Islet precursor cell (in vitro differentiated cells): ENCODE measurements around the gene GMPS.
"Not testable (repeated sequence)": the region's sequence is repeated elsewhere in the genome, so short reads cannot be mapped to it uniquely, and the experiment has no call there.

Source experiments
- DNase-seq: peaks from one replicate; pipeline ENCODE4 v3.0.0-alpha.2; 2018

Gene GMPS

DNA sequence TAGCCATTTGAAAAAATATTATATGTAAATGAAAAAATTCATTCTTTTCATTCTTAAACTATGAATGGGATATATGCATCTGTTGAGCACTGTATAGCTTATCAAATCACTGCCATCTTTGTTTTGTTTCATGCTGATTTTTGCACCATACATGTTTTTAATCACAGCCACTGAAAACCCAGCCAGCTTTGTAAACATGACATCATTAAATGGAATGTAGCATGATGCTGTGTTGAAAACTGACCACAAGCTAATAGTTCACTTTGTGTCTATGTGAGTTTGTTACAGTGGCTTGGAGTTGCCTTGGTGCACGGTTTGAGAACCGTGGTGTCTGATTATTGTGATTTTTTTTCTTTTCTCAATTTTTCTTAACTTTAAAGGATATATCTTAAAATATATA lies 75.7 kb downstream of the GMPS start:
- DNase-seq, result no peak

GRCh38 chr3:155948476-155948875 lies 78.0 kb downstream of the GMPS start:
- no peak for DNase-seq

DNA sequence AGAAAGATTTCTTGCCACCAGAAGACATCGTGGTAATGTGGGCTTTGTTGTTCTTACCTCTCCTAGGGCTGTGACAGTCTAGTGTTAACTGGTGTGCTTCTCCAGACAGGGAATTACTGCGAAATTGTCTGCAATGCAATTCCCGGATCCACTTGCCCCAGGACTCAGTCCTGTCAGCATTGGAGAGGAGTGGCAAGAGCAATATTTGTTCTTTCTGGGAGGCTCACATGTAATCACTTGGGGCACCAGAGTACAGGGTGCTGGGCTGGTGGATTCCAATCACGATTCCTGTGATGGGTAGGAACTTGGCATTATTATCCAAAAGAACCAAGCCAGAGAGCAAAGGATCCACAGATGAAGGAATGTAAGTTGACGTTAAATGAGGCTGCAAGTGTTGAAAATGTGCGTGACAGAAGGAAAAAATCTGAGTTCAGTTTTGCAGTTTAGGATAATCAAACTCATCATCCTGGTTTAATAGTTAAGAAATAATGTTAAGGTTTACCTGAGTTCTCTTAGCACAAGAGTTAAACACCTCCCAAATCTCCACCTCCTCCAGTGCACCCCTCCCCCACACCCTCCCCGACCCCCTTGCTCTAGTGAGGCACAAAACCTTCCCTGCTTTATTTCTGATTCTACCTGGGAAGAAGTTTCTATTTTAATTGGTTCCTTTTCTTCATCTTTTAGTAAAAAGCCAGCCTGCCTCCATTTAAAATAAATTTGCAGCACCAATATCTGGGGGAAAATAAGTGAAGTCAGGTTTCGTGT lies 79.2 kb downstream of the GMPS start:
- DNase-seq, result no peak

DNA sequence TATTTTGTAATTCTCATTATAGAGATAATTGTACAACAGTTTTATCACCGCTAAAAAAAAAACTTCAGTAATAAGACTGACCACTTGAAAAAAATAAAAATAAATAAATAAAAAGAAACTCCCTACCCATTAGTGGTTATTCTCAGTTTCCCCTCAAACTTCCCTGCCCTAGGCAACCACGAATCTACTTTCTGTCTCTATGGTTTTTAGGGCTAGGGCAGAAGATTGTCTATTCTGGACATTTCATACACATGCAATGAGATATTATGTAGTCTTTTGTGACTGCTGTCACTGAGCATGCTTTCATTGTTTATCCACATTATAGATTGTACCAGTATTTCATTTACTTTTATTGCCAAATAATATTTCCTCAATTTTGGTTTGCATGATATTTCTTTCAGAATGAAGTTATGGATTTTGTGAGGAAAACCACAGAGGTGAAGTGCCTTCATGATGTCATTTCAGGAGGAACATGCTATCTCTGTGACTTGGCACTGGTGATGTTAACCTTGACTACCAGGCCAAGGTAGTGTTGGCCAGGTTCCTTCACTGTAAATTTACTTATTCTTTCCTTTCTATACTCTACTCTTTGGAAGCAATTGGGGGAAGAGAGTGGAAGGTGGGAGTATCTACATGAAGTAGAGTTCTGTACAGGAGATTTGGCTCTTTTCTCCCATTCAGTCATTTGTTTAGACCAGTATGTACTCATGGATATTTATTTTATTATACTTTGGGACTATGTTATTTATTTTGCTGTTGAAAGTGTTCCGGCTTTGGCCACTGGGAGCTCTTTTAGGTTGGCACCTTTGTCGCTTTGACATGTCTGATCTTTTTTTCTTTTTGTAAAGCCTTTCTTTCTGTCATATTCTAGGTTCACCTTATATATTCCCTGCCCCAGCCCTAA lies 86.3 kb downstream of the GMPS start:
- no peak for DNase-seq

- no peak for DNase-seq
These were observed 87.0 kb downstream of the GMPS start for GRCh38 chr3:155957412-155957880.

GRCh38 chr3:155958676-155959075 lies 88.2 kb downstream of the GMPS start:
- DNase-seq, result no peak

GRCh38 chr3:155960060-155960459 lies 89.6 kb downstream of the GMPS start:
- no peak for DNase-seq

DNA sequence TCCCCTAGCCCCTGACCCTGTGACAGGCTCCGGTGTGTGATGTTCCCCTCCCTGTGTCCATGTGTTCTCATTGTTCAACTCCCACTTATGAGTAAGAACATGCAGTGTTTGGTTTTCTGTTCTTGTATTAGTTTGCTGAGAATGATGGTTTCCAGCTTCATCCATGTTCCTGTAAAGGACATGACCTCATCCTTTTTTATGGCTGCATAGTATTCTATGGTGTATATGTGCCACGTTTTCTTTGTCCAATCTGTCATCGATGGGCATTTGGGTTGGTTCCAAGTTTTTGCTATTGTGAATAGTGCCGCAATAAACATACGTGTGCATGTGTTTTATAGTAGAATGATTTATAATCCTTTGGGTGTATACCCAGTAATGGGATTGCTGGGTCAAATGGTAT lies 90.6 kb downstream of the GMPS start:
- not testable (repeated sequence) for DNase-seq

DNA sequence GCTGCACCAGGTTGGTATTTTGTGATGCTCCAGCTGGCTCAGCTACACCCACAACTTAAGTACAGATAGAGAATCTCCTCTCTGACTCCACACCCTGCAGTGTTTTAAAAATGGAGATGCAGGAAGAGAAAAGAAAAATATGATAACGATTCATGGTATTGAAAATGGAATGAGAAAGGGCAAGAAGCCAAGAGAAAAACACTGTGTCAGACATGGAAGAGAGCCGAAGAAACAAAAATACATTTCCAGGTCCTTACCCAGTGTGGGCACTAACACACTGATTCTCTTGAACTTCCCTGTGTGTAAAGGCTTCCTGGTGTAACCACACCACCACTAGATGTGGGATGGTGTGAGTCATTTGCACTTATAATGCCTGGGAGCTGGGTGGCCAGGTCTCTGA lies 93.1 kb downstream of the GMPS start:
- no peak for DNase-seq

DNA sequence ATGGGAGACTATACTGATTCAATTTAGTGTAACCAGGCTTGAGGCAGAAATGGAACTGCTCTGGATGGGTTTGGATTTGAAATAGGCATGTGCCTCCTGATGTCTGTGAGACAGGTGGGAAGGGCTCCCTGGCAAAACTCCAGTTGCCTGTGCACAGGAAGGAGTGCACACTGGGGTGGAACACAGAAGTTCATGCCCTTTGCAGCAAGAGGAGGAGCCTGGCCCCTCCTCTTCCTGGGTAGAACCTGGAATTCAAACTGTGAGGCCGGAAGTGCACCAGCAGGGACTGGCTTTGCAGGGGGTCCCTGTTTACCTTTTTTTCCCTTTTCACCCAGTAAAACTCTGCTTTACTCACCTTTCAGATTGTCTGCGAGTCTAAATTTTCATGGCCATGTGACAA lies 99.9 kb downstream of the GMPS start:
- no peak for DNase-seq

- DNase-seq, result no peak
These were observed 102.6 kb downstream of the GMPS start for GRCh38 chr3:155972885-155973584.

GRCh38 chr3:155978324-155978723 lies 107.9 kb downstream of the GMPS start:
- no peak for DNase-seq

DNA sequence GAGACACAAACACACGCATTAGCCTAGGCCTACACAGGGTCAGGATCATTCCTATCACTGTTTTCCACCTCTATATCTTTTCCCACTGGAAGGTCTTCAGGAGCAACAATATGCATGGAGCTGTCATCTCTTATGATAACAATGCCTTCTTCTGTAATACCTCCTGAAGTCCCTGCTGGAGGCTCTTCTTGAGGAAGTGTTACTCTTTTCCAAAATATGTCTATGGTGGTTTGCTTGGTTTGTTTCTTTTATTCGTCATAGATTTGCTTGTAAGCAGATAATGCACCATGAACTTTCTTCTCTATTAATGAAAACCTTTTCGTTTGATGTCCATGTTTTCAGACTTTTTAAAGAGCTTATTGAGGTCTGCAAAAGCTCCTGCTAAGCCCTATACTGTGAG lies 109.3 kb downstream of the GMPS start:
- DNase-seq, result no peak

- DNase-seq, result no peak
These were observed 111.2 kb downstream of the GMPS start for GRCh38 chr3:155981669-155982068.

DNA sequence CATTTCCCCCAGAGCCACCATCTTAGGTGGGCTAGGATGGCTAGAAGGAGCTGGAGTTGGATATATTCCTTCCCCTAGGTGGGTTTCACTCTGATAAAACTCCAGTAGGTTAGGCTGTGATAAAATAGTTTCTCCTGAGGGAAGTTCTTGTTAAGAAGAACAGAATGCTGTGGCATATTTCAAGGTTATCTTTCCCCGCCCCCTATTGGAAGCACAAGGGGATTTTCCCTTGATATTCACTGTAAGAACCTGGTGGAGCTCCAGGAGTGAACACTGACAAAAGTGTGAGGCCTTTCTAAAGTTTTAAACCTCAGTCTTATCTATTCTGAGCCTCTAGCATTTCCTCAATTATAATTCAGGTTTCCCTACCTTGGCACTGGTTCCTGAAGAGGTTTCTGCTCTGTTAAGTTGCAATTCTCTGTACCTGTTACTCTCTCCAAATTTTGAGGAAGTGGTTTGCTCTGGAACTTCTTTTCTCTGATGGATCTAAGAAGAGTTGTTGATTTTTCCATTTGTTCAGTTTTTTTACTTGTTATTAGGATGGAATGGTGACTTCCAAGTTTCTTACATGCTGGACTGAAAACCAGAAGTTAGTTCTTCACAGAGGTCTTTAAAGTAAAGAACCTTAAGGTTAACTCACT lies 113.5 kb downstream of the GMPS start:
- DNase-seq, result no peak

DNA sequence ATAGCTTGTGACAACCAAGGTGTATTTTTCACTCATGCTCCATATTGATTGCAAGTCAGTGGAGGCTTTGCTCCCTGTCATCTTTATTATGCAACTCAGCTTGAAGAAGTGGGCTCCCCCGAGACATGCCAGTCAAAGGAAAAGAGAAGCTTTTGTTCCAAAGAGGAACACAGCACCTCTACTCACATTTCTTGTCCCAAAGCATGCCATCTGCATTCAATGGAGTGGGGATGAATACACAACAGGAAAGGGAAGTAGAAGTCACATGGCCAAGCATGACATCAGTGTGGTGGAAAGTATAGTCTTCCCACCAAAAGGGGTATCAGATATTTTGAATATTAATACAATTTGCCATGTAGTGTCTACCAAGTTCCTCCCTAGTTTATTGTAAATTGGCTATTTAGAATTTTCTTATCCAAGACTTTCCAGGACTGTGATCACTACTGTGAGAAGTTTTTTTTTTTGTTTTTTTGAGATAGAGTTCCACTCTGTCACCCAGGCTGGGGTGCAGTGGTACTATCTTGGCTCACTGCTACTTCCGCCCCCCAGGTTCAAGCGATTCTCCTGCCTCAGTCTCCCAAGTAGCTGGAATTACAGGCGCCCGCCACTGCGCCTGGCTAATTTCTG lies 114.5 kb downstream of the GMPS start:
- no peak for DNase-seq

GRCh38 chr3:155989536-155989935 lies 119.1 kb downstream of the GMPS start:
- DNase-seq, result no peak

DNA sequence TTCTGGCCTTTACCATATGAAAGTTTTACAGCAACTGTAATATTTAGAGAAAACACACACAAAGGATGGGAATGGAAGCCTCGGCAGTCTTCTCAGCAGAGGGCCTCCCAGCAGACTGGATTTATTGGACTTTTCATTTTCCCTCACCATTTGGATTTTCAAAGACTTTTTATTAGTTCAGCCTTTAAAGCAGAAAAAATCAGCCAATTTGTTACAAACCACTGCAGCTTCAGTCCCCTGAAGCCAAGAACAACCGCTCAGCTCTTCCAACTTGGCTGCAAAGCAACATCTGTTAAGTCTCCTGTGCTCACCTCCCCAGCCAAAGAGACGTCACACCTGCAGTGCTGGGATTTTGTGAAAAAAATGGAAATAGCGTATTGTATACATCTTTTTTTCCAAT lies 120.8 kb downstream of the GMPS start:
- no peak for DNase-seq

DNA sequence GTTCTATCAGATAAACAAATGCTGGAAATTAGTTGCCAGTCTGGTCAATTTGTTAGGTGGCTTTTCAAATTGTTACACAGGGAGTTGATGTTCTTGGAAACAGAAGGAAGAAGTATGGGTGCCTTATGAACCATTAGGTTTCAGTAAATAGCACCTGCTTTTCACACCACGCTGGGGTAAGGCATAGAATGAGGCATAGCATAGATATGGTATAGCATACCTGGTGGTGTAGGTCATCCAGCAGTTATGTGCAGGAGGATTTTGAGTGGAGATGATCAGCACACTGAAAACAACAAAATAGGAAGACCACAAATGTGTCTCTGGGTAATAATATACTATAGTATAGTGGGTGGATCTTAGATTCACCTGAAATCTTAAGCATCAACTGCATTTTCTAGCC lies 121.4 kb downstream of the GMPS start:
- DNase-seq, result no peak
